ENCODE measurements around the gene DLL3. TPM values are rescaled to one million over a fixed set of nuclear protein-coding genes. Genes with fewer than 3 reads are reported as not detected.
A peak's percentile ranks its signal among the peaks of the same experiment; 100 is the strongest.
"Not testable (repeated sequence)": the region's sequence is repeated elsewhere in the genome, so short reads cannot be mapped to it uniquely, and the experiment has no call there.

DLL3 gene
- 42.7 TPM for total RNA-seq (ENCODE audit: unreplicated experiment)
- long read RNA-seq, transcript DLL3-202 (9 exons, 2,055 nt) = major isoform, 41 of 56 reads
- long read RNA-seq, transcript DLL3-204 (6 exons, 1,375 nt) = minor isoform, 7 of 56 reads
- long read RNA-seq, partial matches to known transcripts = 5 of 56 reads
- long read RNA-seq, other reads (novel, unspliced or antisense) = 2 of 56 reads

GRCh38 chr19:39498798-39499642 is at the start of gene DLL3:
Gene DLL3, plus strand, starts transcription at chr19:39498947. Its CDS starts 28 bp downstream, at chr19:39498975.
- DNase-seq (ENCODE audit: low spot score) = peak; percentile 53

GRCh38 chr19:39449116-39449797 is 49.5 kb upstream of the DLL3 start:
- TF ChIP-seq CTCF (IDR thresholded peaks at IDR 0.05; ENCODE audit: unreplicated experiment) = no peak
- no peak overlapping the region for H3K27ac Mint-ChIP-seq (ENCODE audit: unreplicated experiment)
- H3K9me3 Mint-ChIP-seq (ENCODE audit: unreplicated experiment) = no peaks in the 10 kb centered on the region
- peaks cover 36% of the 10 kb centered on the region for H3K4me1 Mint-ChIP-seq (ENCODE audit: unreplicated experiment)
- peaks cover 12% of the 10 kb centered on the region for H3K27me3 Mint-ChIP-seq (ENCODE audit: unreplicated experiment)
- DNase-seq (ENCODE audit: low spot score) = no peak
- H3K4me3 Mint-ChIP-seq (ENCODE audit: unreplicated experiment) = peak overlapping the region; percentile 60
- H3K36me3 Mint-ChIP-seq (ENCODE audit: low read depth, unreplicated experiment) = peaks cover 33% of the 10 kb centered on the region

More at GRCh38 chr19:39498798-39499642, at the start of gene DLL3:
- TF ChIP-seq CTCF (IDR thresholded peaks at IDR 0.05; ENCODE audit: unreplicated experiment) = no peak
- Mint-ChIP-seq H3K9me3 (ENCODE audit: unreplicated experiment) (peaks cover 4% of the 10 kb centered on the region), H3K4me1 (ENCODE audit: unreplicated experiment) (peaks cover 16% of the 10 kb centered on the region), H3K27me3 (ENCODE audit: unreplicated experiment) (peaks cover 10% of the 10 kb centered on the region), H3K4me3 (ENCODE audit: unreplicated experiment) (peak within 1 kb of the TSS; percentile 97), H3K27ac (ENCODE audit: unreplicated experiment) (peak within 1 kb of the TSS; percentile 62), H3K36me3 (ENCODE audit: low read depth, unreplicated experiment) (peaks cover 21% of the 10 kb centered on the region)

- not testable (repeated sequence) for H3K27me3 Mint-ChIP-seq (ENCODE audit: unreplicated experiment); H3K9me3 Mint-ChIP-seq (ENCODE audit: unreplicated experiment); H3K27ac Mint-ChIP-seq (ENCODE audit: unreplicated experiment); H3K4me3 Mint-ChIP-seq (ENCODE audit: unreplicated experiment); DNase-seq (ENCODE audit: low spot score)
- Mint-ChIP-seq H3K36me3 (ENCODE audit: low read depth, unreplicated experiment) (peaks cover 36% of the 10 kb centered on the region), H3K4me1 (ENCODE audit: unreplicated experiment) (peaks cover 19% of the 10 kb centered on the region)
These were observed 47.5 kb upstream of the DLL3 start for GRCh38 chr19:39451257-39451656.

GRCh38 chr19:39463403-39463802 is 35.3 kb upstream of the DLL3 start:
- no peak for TF ChIP-seq CTCF (IDR thresholded peaks at IDR 0.05; ENCODE audit: unreplicated experiment)
- H3K4me3 Mint-ChIP-seq (ENCODE audit: unreplicated experiment) = no peak overlapping the region
- H3K27ac Mint-ChIP-seq (ENCODE audit: unreplicated experiment) = no peak overlapping the region
- no peaks in the 10 kb centered on the region for H3K4me1 Mint-ChIP-seq (ENCODE audit: unreplicated experiment)
- no peak for DNase-seq (ENCODE audit: low spot score)
- peaks cover 7% of the 10 kb centered on the region for H3K27me3 Mint-ChIP-seq (ENCODE audit: unreplicated experiment)
- peaks cover 50% of the 10 kb centered on the region for H3K36me3 Mint-ChIP-seq (ENCODE audit: low read depth, unreplicated experiment)
- H3K9me3 Mint-ChIP-seq (ENCODE audit: unreplicated experiment) = no peaks in the 10 kb centered on the region

- no peak for TF ChIP-seq CTCF (IDR thresholded peaks at IDR 0.05; ENCODE audit: unreplicated experiment)
- Mint-ChIP-seq H3K27me3 (ENCODE audit: unreplicated experiment) (peaks cover 8% of the 10 kb centered on the region), H3K27ac (ENCODE audit: unreplicated experiment) (peak overlapping the region; percentile 6), H3K4me1 (ENCODE audit: unreplicated experiment) (no peaks in the 10 kb centered on the region), H3K9me3 (ENCODE audit: unreplicated experiment) (no peaks in the 10 kb centered on the region), H3K4me3 (ENCODE audit: unreplicated experiment) (peak overlapping the region; percentile 27), H3K36me3 (ENCODE audit: low read depth, unreplicated experiment) (peaks cover 55% of the 10 kb centered on the region)
- DNase-seq (ENCODE audit: low spot score) = no peak
These were observed 32.6 kb upstream of the DLL3 start for GRCh38 chr19:39465956-39466747.

Measured in endothelial cell (in vitro differentiated cells).